ENCODE results near the gene CDH4. TPM values are rescaled to one million over a fixed set of nuclear protein-coding genes. Genes with fewer than 3 reads are reported as not detected.
A peak's percentile ranks its signal among the peaks of the same experiment; 100 is the strongest.

CDH4 gene
- total and polyA plus RNA-seq, 2 of the 4 experiments (the other 2 are of a cell fraction) = 1.6 to 3.5 TPM

DNA sequence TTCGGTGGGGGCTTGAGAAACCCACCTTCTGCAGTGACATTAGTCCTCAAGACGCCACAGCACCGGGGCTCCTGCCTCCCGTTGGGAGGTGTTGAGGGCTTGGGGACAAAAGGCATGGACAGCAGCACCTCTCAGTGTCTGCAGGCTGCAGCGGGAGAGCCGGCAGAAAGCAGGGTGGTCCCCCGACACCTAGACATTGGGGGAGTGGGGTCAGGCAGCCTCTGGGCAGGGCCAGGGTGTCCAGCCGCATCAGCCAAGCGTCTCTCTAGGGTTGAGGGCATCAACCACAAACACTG is 549.0 kb downstream of the CDH4 start:
- no peak overlapping the region for H2BK120ac ChIP-seq (ENCODE audit: low read depth, low read length)
- no peaks in the 10 kb centered on the region for H3K4me1 ChIP-seq (ENCODE audit: control insufficient read depth, insufficient read depth, low read length)
- H3K14ac ChIP-seq (replicated peaks; ENCODE audit: low read depth, low read length) = no peak overlapping the region
- ATAC-seq (ENCODE audit: low read depth) (no peak), DNase-seq (no peak)
- H3K27me3 ChIP-seq (ENCODE audit: control insufficient read depth, insufficient read depth, low read length) = peaks cover 9% of the 10 kb centered on the region; the same call in 1 of the 2 replicates
- no peak overlapping the region for H3K4me2 ChIP-seq (ENCODE audit: low read depth, low read length)
- H3K4me3 ChIP-seq (ENCODE audit: insufficient read depth, low read depth, low read length) = no peak overlapping the region
- intact Hi-C loops (cut with micrococcal nuclease) = no loop called here
- H2BK15ac ChIP-seq (ENCODE audit: low read depth, low read length) = no peak overlapping the region
- TF ChIP-seq FOS (IDR thresholded peaks at IDR 0.05; ENCODE audit: low read depth, low read length) = no peak
- TF ChIP-seq RFX5 (IDR thresholded peaks at IDR 0.05; ENCODE audit: low read depth, low read length) = no peak
- TF ChIP-seq, protein P1, sequence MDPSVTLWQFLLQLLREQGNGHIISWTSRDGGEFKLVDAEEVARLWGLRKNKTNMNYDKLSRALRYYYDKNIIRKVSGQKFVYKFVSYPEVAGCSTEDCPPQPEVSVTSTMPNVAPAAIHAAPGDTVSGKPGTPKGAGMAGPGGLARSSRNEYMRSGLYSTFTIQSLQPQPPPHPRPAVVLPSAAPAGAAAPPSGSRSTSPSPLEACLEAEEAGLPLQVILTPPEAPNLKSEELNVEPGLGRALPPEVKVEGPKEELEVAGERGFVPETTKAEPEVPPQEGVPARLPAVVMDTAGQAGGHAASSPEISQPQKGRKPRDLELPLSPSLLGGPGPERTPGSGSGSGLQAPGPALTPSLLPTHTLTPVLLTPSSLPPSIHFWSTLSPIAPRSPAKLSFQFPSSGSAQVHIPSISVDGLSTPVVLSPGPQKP (IDR thresholded peaks at IDR 0.05; ENCODE audit: borderline replicate concordance, low read depth, low read length) = no peak
- TF ChIP-seq MXI1 (IDR thresholded peaks at IDR 0.05; ENCODE audit: borderline replicate concordance, low read depth, low read length) = no peak
- TF ChIP-seq, protein P2, sequence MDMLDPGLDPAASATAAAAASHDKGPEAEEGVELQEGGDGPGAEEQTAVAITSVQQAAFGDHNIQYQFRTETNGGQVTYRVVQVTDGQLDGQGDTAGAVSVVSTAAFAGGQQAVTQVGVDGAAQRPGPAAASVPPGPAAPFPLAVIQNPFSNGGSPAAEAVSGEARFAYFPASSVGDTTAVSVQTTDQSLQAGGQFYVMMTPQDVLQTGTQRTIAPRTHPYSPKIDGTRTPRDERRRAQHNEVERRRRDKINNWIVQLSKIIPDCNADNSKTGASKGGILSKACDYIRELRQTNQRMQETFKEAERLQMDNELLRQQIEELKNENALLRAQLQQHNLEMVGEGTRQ (IDR thresholded peaks at IDR 0.05; ENCODE audit: low read depth, low read length) = no peak
- no peak for TF ChIP-seq POLR2A (IDR thresholded peaks at IDR 0.05; ENCODE audit: low read depth, low read length)
- no peak for TF ChIP-seq CHD1 (IDR thresholded peaks at IDR 0.05; ENCODE audit: low read depth, low read length)
- TF ChIP-seq CEBPB (IDR thresholded peaks at IDR 0.05; ENCODE audit: low read depth, low read length) = no peak
- TF ChIP-seq RCOR1 (IDR thresholded peaks at IDR 0.05; ENCODE audit: insufficient replicate concordance, low read length) = no peak
- no peak for TF ChIP-seq NFE2L2 (IDR thresholded peaks at IDR 0.05; ENCODE audit: low read depth, low read length)
- TF ChIP-seq BHLHE40 (IDR thresholded peaks at IDR 0.05; ENCODE audit: low read depth, low read length) = no peak
- no peak for TF ChIP-seq MAFK (IDR thresholded peaks at IDR 0.05; ENCODE audit: low read depth, low read length)
- no peak for TF ChIP-seq MAZ (IDR thresholded peaks at IDR 0.05; ENCODE audit: borderline replicate concordance, low read depth, low read length)
- no peak for TF ChIP-seq SMC3 (IDR thresholded peaks at IDR 0.05; ENCODE audit: low read depth, low read length)
- TF ChIP-seq RAD21 (IDR thresholded peaks at IDR 0.05; ENCODE audit: low read length) = no peak
- TF ChIP-seq, protein P3, sequence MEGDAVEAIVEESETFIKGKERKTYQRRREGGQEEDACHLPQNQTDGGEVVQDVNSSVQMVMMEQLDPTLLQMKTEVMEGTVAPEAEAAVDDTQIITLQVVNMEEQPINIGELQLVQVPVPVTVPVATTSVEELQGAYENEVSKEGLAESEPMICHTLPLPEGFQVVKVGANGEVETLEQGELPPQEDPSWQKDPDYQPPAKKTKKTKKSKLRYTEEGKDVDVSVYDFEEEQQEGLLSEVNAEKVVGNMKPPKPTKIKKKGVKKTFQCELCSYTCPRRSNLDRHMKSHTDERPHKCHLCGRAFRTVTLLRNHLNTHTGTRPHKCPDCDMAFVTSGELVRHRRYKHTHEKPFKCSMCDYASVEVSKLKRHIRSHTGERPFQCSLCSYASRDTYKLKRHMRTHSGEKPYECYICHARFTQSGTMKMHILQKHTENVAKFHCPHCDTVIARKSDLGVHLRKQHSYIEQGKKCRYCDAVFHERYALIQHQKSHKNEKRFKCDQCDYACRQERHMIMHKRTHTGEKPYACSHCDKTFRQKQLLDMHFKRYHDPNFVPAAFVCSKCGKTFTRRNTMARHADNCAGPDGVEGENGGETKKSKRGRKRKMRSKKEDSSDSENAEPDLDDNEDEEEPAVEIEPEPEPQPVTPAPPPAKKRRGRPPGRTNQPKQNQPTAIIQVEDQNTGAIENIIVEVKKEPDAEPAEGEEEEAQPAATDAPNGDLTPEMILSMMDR (conservative IDR thresholded peaks at IDR 0.05; ENCODE audit: low read depth, low read length) = no peak
- WGBS, 2 experiments (ENCODE audit: extremely low coverage in 2 of 2, insufficient read length in 1 of 2) = no CpG with 5 or more reads among the region's 9 CpGs
- H2BK5ac ChIP-seq (ENCODE audit: low read depth, low read length, poor library complexity, severe bottlenecking) = no peak overlapping the region
- no peak overlapping the region for H4K5ac ChIP-seq (ENCODE audit: low read depth, low read length)
- no peak overlapping the region for H2BK20ac ChIP-seq (ENCODE audit: low read depth, low read length)
- no peak overlapping the region for H3K56ac ChIP-seq (ENCODE audit: extremely low read depth, insufficient read depth, low read length)
- no peak overlapping the region for H4K91ac ChIP-seq (ENCODE audit: insufficient read depth, low read depth, low read length)
- no peak overlapping the region for H3K18ac ChIP-seq (ENCODE audit: low read depth, low read length)
- in situ Hi-C loops (cut with MboI; ENCODE audit: low sequenced_read_pairs) = no loop called here
- no peaks in the 10 kb centered on the region for H3K36me3 ChIP-seq (ENCODE audit: control insufficient read depth, insufficient read depth, low read length)
- no peak overlapping the region for H2AFZ ChIP-seq (replicated peaks; ENCODE audit: low read length, poor library complexity)
- H3K9me3 ChIP-seq (ENCODE audit: control insufficient read depth, insufficient read depth, low read length) = no peaks in the 10 kb centered on the region
- no TSS peak for BruUV-seq (replicated peaks)
- H3K79me1 ChIP-seq (ENCODE audit: low read depth in 1 of 2, low read length in 2 of 2) = no peaks in the 10 kb centered on the region
- dilution Hi-C loops (cut with HindIII; ENCODE audit: low sequenced_read_pairs, unreplicated experiment) = no loop called here
- H2AK5ac ChIP-seq (ENCODE audit: low read depth, low read length) = no peak overlapping the region
- H3K23ac ChIP-seq (ENCODE audit: low read depth, low read length) = no peak overlapping the region
- ChIA-PET POLR2A (ENCODE audit: unreplicated experiment) (no interaction called here), CTCF (no interaction called here)
- H3K27ac ChIP-seq (ENCODE audit: insufficient read depth, low read length) = no peak overlapping the region
- no peak overlapping the region for H4K8ac ChIP-seq (ENCODE audit: low read depth in 2 of 2, low read length in 2 of 2)
- H3K9ac ChIP-seq (ENCODE audit: low read depth, low read length) = no peak overlapping the region
- no peaks in the 10 kb centered on the region for H3K9me1 ChIP-seq (ENCODE audit: insufficient read depth, low read length)
- H2AK9ac ChIP-seq (replicated peaks; ENCODE audit: low read depth, low read length, poor library complexity) = peak overlapping the region; percentile 65
- H3K4ac ChIP-seq (ENCODE audit: low read depth, low read length) = no peak overlapping the region
- no peaks in the 10 kb centered on the region for H4K20me1 ChIP-seq (ENCODE audit: insufficient read depth, low read length)

Data from IMR-90 (cell line).